Measurements from ENCODE around the gene GSC2. TPM values are rescaled to one million over a fixed set of nuclear protein-coding genes. Genes with fewer than 3 reads are reported as not detected.

The GSC2 gene
- total RNA-seq, 1 donor from 2014 or later = not detected

Other genes with a start within 250 kb of the GSC2 start
- 12.3 TPM for gene DGCR6, start 244.0 kb downstream of the GSC2 start, total RNA-seq
- 0.94 TPM for gene PRODH, start 214.0 kb downstream of the GSC2 start, total RNA-seq
- gene DGCR2, start 27.9 kb downstream of the GSC2 start, total RNA-seq = 68.0 TPM
- not detected for gene TSSK2, start 19.0 kb downstream of the GSC2 start, total RNA-seq
- gene ESS2, start 5.6 kb downstream of the GSC2 start, total RNA-seq = 9.7 TPM
- 30.3 TPM for gene SLC25A1, start 28.4 kb upstream of the GSC2 start, total RNA-seq
- 11.1 TPM for gene CLTCL1, start 141.4 kb upstream of the GSC2 start, total RNA-seq

All from occipital lobe (tissue), 1 donor.